C4-2B (cell line): ENCODE results near the gene RASSF7.

Experiments
- ZFX ChIP-seq: fragments of 450-650 bp; IDR thresholded peaks from 2 replicates; pipeline ENCODE4 v1.6.1; 2017
- TF ChIP-seq, protein P1 (sequence below): fragments of 450-650 bp; conservative IDR thresholded peaks from 2 replicates; pipeline ENCODE4 v1.5.1; 2017; ENCODE audit warnings: mild to moderate bottlenecking

- TF ChIP-seq, protein P1, sequence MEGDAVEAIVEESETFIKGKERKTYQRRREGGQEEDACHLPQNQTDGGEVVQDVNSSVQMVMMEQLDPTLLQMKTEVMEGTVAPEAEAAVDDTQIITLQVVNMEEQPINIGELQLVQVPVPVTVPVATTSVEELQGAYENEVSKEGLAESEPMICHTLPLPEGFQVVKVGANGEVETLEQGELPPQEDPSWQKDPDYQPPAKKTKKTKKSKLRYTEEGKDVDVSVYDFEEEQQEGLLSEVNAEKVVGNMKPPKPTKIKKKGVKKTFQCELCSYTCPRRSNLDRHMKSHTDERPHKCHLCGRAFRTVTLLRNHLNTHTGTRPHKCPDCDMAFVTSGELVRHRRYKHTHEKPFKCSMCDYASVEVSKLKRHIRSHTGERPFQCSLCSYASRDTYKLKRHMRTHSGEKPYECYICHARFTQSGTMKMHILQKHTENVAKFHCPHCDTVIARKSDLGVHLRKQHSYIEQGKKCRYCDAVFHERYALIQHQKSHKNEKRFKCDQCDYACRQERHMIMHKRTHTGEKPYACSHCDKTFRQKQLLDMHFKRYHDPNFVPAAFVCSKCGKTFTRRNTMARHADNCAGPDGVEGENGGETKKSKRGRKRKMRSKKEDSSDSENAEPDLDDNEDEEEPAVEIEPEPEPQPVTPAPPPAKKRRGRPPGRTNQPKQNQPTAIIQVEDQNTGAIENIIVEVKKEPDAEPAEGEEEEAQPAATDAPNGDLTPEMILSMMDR = no peak
- TF ChIP-seq ZFX = no peak
Measured at GRCh38 chr11:551131-551530, 9.6 kb upstream of the RASSF7 start.
